ENCODE data around the gene SAFB. TPM values are rescaled to one million over a fixed set of nuclear protein-coding genes. Genes with fewer than 3 reads are reported as not detected.

The SAFB gene
- 63.1 TPM for polyA plus RNA-seq (2013, experiment 1 of 2; ENCODE audit: insufficient read length)
- polyA plus RNA-seq (2013, experiment 2 of 2; ENCODE audit: insufficient read length), result 64.9 TPM

DNA sequence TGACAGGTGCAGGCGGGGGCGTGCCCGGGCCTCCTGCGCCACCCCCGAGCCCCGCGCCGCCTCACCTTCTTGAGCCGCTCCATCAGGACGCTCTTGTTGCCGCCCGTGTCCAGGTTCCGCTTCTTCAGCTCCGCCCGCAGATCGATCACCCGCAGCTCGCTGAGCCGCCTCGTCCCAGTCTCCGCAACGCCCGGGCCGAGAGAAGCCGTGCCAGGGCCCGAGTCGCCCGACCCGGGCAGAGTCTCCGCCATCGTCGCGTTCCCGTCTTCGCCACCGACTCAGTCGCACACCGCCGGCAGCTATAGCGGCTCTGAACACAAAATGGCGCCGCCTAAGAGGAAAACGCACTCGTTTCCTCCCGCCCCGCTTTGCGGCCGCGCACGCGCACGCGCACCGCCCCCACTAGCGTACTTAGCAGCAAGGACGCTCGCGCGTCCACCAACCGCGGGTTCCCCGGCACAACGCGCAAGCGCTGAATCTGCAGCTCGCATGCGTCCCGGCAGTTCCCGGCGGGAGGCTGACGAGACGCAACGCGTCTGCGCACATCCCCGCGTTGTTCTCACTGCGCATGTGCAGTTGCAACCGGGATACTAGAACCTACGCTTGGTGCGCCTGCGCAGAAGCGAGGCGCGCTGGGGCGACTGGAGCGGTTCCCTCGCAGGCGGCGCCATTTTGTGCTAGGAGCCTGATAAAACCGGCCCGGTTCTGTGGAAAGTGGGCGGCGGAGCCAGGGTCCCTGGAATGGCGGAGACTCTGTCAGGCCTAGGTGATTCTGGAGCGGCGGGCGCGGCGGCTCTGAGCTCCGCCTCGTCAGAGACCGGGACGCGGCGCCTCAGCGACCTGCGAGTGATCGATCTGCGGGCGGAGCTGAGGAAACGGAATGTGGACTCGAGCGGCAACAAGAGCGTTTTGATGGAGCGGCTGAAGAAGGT is at the start of gene SAFB, which contains the start of gene SAFB2:
TSS of gene SAFB (plus strand) at position 619 of the 932 bp plus-strand sequence. CDS start at position 742, 123 bp downstream.
TSS of gene SAFB2 (minus strand) at position 312 of the 932 bp plus-strand sequence. CDS start at position 251, 61 bp downstream.
- DNase-seq, result peak; percentile 100

DNA sequence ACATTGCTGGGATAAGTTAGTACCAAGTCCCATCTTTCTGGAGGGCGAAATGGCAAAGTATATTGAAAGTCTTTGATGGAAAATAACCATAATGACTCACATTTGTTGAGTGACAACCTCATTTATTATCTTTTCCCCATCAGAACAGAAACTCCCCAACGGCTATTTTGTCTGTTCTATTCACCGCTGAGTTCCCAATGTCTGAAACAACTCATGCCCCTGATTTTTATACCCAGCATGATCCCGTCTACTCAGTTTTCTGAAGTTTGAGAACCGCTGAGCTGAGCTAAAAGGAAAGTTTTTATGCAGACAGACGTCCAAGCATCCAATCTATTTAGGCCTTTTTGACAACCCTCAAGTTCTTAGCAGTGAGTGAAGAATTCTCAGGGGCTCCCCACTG is 47.3 kb upstream of the SAFB start:
- no peak for DNase-seq

- peak; percentile 54 for DNase-seq
These were observed 44.6 kb upstream of the SAFB start for GRCh38 chr19:5578097-5578846.

GRCh38 chr19:5579286-5579685 is 43.6 kb upstream of the SAFB start:
- DNase-seq, result no peak

GRCh38 chr19:5579697-5580096 is 43.2 kb upstream of the SAFB start:
- DNase-seq, result no peak

DNA sequence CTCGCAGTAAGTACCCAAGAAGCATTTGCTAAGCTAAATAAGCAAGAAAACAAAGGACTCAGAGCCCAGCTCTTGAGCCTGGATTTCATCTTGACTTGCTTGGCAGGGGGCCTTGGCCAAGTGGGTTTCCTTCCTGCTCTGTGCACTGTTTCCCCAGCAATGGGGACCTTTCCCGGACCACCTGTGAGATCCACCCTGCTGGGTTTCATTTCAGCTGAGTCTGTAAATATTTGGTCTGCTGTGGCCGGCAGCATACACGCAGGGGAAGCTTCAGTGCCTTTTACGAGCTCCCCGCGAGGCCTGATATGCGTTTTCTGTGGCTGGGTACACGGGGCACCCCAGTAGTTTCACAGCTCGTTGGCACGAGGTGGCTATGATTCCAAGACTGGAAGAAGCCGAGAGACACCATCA is 42.7 kb upstream of the SAFB start:
- DNase-seq, result no peak

DNA sequence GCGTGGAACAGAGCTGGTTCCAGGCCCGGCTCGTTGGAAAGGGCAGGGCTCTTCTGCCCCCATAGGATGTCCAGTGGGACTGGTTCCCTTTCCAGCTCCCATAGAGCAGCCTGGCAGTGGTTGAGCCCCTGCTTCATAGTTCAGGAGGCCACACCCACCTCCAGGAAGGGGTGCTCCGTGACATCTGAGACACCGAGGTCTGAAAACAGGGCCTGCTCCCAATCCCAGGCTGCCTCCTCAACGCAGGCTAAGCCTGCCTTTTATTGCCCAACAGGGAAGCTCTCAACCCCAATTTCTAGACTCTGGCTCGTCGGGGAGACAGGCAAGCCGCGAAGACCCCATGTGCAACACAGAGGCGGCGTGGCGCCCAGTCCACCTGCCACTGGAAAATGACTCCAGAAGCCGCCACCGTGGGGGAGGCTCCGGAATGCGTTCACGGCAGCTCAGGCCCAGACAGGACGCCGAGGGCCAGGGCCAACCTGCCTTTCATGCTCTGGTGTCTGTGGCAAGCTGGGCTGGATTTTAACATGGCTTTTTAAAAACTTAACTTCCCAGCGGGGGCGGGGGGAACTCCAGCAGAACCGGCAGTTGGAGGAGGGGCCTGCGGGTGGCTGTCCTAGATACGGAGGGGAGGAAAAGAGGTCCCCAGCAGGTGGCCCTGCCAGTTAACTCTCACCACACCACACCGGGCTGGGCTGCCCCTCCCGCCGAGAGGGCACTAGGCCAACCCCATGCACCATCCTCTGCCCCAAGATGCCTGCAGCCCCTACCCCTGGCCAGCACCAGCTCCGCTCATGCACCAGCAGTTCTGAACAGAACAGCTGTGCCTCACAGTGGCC is 37.2 kb upstream of the SAFB start:
- DNase-seq, result peak; percentile 7

DNA sequence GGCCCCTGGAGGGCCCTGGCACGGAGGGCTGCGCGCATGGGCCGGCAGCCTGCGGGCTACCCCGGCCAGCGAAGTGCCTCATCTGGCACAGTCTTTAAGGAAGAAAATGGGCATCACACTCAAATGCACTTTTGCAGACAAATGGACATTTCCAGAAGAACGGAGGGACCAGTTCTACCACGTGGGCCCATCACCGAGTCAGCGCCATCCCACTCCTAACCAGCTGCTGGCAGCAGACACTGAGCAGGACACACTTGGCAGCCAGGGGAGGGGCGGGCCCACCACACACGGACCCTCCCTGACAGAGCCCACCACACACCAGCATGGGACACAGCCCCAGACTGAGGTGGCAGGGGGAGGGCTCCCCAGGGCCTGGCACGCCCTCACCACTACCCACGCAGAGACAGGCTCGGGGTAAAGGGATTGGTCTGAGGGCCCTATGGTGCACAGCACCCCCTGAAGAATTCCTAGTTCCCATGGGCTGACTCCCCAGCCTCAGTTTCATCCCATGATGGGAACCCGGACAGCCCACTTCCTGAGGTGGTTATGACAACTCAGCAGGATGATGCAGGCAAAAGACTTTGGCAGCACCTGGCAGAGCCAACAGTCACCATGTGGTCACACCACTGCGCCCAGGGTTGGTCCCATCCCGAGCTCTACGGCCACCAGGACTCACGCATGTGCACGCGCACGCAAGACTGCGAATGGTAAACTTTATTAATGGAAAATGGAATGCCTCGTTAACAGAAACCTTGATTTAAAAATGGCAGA is 36.4 kb upstream of the SAFB start:
- DNase-seq, result no peak

- no peak for DNase-seq
These were observed 35.8 kb upstream of the SAFB start for GRCh38 chr19:5587071-5587455.

DNA sequence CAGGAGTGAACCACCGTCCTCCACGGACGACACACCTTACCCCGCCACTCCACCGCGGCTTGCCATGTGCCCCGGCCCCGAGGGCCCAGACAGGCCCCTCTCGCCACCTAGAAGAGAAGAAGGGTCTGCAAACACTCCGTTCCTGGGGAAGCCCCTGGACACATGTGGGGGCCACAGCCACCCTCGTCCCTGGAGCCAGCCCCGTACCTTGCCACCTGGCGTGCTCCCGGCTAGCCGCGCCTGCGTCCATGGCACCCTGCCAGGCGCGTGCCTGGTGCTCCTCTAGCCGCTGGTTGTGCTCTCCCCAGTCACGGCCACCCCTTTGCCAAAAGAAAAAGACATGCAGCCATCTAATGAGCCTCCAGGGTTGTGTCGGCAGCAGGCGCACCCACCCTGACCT is 35.2 kb upstream of the SAFB start:
- DNase-seq, result no peak

GRCh38 chr19:5588441-5588840 is 34.4 kb upstream of the SAFB start:
- DNase-seq, result peak; percentile 11

DNA sequence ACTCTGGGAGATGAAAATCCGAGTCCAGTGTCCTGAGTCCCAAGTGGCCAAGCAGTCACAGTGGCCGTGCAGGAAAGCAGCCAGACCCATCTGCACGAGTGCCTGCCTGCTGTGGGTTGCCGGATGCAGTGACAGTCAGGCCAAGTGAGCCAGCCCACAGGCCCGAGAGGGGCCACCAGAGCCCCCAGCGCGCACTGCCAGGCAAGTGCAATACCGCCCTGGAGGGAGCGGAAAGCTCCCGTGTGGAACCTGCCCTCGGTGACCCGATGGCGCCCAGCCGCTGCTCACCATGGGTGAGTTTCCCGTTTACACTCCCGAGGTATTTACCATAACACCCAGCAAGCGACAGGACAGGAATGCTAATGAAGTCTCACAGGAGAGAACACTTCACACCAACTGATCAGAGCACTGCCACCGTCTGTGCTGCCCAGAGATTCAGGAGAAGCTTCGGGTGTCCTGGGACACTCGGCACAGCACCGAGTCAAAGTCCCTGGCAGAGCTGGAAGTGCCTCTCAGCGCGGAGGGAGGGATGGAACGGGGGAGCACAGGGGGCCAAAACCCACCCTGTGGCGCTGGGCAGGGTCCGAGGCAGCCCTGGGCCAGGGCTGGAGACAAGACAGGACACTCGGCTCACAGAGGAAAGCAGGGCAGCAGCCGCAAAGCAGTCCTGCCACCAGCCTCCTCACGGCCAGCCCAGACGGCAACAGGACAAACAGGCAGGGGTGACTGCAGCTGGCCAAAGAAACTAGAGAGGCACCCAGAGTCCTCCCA is 33.8 kb upstream of the SAFB start:
- DNase-seq, result no peak

GRCh38 chr19:5590151-5590864 is 32.6 kb upstream of the SAFB start:
- no peak for DNase-seq

DNA sequence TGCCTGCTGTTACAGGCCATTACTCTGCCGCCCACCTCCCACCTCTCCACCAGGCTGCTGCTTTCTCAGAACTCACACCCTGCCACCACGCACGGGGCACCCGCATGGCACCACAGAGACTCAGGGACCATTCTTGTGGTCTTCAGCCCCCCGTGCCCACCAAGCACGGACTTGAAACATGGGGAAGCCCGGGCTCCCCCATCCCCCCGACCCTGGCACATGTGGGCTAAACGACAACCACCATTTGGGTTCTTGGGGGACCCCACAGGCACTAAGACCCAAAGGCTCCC is 32.1 kb upstream of the SAFB start:
- no peak for DNase-seq

- DNase-seq, result no peak
These were observed 31.4 kb upstream of the SAFB start for GRCh38 chr19:5591476-5591875.

- DNase-seq, result no peak
These were observed 30.1 kb upstream of the SAFB start for GRCh38 chr19:5592531-5593342.

DNA sequence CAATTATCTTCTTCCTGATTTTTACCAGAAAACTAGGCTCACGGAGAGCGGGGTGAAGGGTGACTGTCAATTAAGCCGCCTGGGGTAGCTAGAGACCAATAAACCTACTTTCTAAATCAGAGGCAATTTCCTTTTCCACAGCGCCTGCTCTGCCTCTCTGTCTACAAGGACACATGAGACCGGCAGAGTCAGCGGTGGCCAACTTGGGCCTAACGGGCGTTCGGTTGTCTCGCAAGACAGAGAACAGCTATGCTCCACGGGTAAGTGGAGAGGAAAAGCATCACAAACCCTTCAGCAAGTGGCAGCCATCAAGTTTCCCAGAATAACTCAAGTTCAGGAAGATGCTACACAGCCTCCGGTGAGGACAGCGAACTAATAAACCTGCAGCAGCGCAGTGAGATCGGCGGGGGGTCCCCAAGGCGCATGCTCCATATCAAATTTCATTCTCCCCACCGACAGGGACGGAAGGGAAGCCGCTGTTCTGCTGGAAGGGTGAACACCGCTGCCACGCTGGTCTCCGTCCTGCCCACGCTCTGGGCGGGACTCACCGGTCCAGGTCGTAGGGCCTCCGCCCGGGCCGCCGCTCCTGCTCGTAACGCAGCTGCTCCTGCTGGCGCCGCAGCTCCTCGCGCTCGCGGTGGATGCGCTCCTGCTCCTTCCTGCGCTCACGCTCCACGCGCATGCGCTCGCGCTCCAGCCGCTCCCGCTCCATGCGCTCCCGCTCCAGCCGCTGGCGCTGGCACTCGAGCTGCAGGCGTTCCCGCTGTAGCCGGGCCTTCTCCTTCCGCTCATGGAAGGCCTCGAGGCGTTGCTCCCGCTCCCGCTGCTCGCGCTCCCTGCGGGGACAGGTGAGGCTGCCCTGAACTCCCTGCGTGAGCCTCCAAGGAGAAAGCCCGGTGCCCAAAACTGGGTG is 29.3 kb upstream of the SAFB start:
- DNase-seq, result no peak

GRCh38 chr19:5594521-5594950 is 28.3 kb upstream of the SAFB start:
- DNase-seq, result no peak
